ENCODE measurements around the gene KNDC1. TPM values are rescaled to one million over a fixed set of nuclear protein-coding genes. Genes with fewer than 3 reads are reported as not detected.

The KNDC1 gene
- total and polyA plus RNA-seq, 12 donors, result 1.0 to 93.4 (median 39.0) TPM

GRCh38 chr10:133203652-133204195 lies 43.7 kb downstream of the KNDC1 start:
- H3K4me1 ChIP-seq (replicated peaks in 1 of 2), result no peaks in the 10 kb centered on the region
- 90 to 92% (median 91%) methylated on average over 15 to 31 of the region's 31 CpGs for WGBS, 4 donors
- H3K4me3 ChIP-seq, result no peak overlapping the region
- DNase-seq, result no peak
- no peaks in the 10 kb centered on the region for H3K36me3 ChIP-seq (replicated peaks in 1 of 2)
- H3K27ac ChIP-seq, result no peak overlapping the region
- TF ChIP-seq CTCF (IDR thresholded peaks at IDR 0.05) (no peak), POLR2A (IDR thresholded peaks at IDR 0.05) (no peak)
- no peaks in the 10 kb centered on the region for H3K9me3 ChIP-seq (replicated peaks in 1 of 3)
- H3K27me3 ChIP-seq, result no peaks in the 10 kb centered on the region
- intact Hi-C loops (cut with DNase I), result no loop called here

- WGBS, 4 donors, result 91 to 96% (median 94%) methylated on average over 29 to 38 of the region's 38 CpGs
- intact Hi-C loops (cut with DNase I), result no loop called here
- TF ChIP-seq CTCF (IDR thresholded peaks at IDR 0.05) (no peak), POLR2A (IDR thresholded peaks at IDR 0.05) (no peak)
These were observed 44.4 kb downstream of the KNDC1 start for GRCh38 chr10:133204226-133205015.

GRCh38 chr10:133205146-133205545 lies 45.1 kb downstream of the KNDC1 start:
- Histone ChIP-seq H3K9me3 (replicated peaks in 1 of 3) (no peaks in the 10 kb centered on the region), H3K27me3 (no peaks in the 10 kb centered on the region), H3K36me3 (replicated peaks in 1 of 2) (no peaks in the 10 kb centered on the region), H3K4me1 (replicated peaks in 1 of 2) (no peaks in the 10 kb centered on the region), H3K27ac (no peak overlapping the region), H3K4me3 (no peak overlapping the region)
- 87 to 90% (median 88%) methylated on average over 8 to 23 of the region's 23 CpGs for WGBS, 4 donors
- intact Hi-C loops (cut with DNase I), result no loop called here
- TF ChIP-seq POLR2A (IDR thresholded peaks at IDR 0.05), result no peak
- TF ChIP-seq CTCF (IDR thresholded peaks at IDR 0.05), result no peak
- no peak for DNase-seq

More at GRCh38 chr10:133204226-133205015, 44.4 kb downstream of the KNDC1 start:
- Histone ChIP-seq H3K36me3 (replicated peaks in 1 of 2) (no peaks in the 10 kb centered on the region), H3K4me1 (replicated peaks in 1 of 2) (no peaks in the 10 kb centered on the region), H3K27me3 (no peaks in the 10 kb centered on the region), H3K9me3 (replicated peaks in 1 of 3) (no peaks in the 10 kb centered on the region), H3K27ac (no peak overlapping the region), H3K4me3 (no peak overlapping the region)
- no peak for DNase-seq

GRCh38 chr10:133206356-133207040 lies 46.5 kb downstream of the KNDC1 start:
- DNase-seq, result no peak
- 77 to 89% (median 83%) methylated on average over 15 to 17 of the region's 17 CpGs for WGBS, 4 donors
- Histone ChIP-seq H3K27ac (no peak overlapping the region), H3K9me3 (replicated peaks in 1 of 3) (no peaks in the 10 kb centered on the region), H3K4me1 (replicated peaks in 1 of 2) (no peaks in the 10 kb centered on the region), H3K27me3 (no peaks in the 10 kb centered on the region), H3K4me3 (no peak overlapping the region), H3K36me3 (replicated peaks in 1 of 2) (no peaks in the 10 kb centered on the region)
- TF ChIP-seq POLR2A (IDR thresholded peaks at IDR 0.05), result no peak
- TF ChIP-seq CTCF (IDR thresholded peaks at IDR 0.05), result no peak
- intact Hi-C loops (cut with DNase I), result no loop called here

Data from adrenal gland (tissue), 12 donors.